Natural killer cell treated with Interleukin-12 subunit alpha and Interleukin-12 subunit beta and Interleukin-15 and Interleukin-18, amount 100 ng/mL, for 72 hours (primary cell): ENCODE results near the gene ANO1. TPM values are rescaled to one million over a fixed set of nuclear protein-coding genes. Genes with fewer than 3 reads are reported as not detected.
A peak's percentile ranks its signal among the peaks of the same experiment; 100 is the strongest.

Source experiments
- ATAC-seq, 2 donors: fragments of 150-1000 bp; cut with Tn5 transposase in 1 of 2; sonication (Bioruptor Pico), chemical (Tn5 transposase) in 1 of 2; 2 replicates each; pipeline ENCODE4 v1.10.0; 2021
- DNase-seq: peaks from one replicate; pipeline ENCODE4 v3.0.0; 2022; ENCODE audit warnings: low spot score
- H3K27ac Mint-ChIP-seq, 2 donors: 1 replicate in 1 of 2; 2 replicates in 1 of 2; pipeline ENCODE4 v1.8.0; 2022; ENCODE audit warnings: mixed read lengths in 2 of 2, mild to moderate bottlenecking in 1 of 2, moderate library complexity in 1 of 2
- H3K27me3 Mint-ChIP-seq, 2 donors: 1 replicate in 1 of 2; 2 replicates in 1 of 2; pipeline ENCODE4 v1.8.0; 2022; ENCODE audit warnings: mixed read lengths in 2 of 2
- H3K36me3 Mint-ChIP-seq: one replicate; pipeline ENCODE4 v1.8.0; 2022; ENCODE audit warnings: mixed read lengths
- H3K4me1 Mint-ChIP-seq, 2 donors: 1 replicate in 1 of 2; 2 replicates in 1 of 2; pipeline ENCODE4 v1.8.0; 2022; ENCODE audit warnings: low read depth in 2 of 2, mixed read lengths in 2 of 2, mild to moderate bottlenecking in 1 of 2
- H3K4me3 Mint-ChIP-seq: one replicate; pipeline ENCODE4 v1.8.0; 2022; ENCODE audit warnings: mixed read lengths
- H3K9me3 Mint-ChIP-seq: 2 replicates; pipeline ENCODE4 v1.8.0; 2022; ENCODE audit warnings: mixed read lengths
- total RNA-seq, 2 donors: library from RNA; stranded (reverse); gene quantifications; one replicate each; pipeline ENCODE4 v1.2.3, GENCODE V29; 2022

ANO1 gene
- total RNA-seq, 2 donors from 2014 or later, result not detected

DNA sequence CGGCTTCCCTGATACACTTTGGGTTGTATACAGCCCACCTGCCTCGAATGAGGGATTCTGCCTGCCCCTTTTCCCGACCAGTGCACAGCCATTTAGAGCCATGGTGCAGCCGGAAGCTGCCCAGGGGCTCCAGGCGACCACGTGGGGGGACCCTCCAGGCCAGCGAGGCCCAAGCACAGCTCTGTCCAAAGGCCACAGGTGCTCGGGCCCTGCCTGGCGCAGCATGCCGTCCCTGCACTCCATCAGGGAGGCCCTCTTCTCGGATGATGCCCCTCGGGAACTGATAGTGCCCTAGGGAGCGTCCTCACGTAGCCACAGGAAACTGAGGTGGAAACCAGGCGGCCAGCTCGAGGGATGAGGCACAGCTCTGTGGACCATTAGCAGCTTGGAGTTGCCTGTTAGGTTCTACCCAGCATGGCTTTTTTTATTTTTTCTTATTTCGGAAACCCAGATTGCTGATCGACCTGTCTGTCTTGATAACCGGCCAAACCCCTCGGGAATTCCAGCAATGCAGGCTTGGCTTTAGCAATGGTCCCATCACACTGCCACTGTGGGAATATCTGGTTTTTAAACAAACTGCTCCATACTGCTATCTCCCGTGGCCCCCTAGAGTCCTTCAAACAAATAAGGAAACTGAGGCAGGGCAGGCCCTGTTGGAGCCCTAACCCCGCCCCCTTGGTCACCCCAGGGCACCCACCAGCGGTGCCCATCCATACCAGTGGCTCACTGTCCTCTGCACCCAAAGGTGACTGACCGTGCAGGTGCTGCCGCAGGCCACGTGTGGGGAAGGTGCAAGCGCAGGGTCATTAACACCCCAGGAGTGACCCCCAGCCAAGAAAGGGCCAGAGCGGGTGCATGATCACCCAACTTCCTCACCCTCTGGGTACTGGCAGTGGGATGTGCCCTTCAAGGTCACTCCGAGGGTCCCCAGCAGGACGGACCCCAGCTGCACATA is 8.0 kb downstream of the ANO1 start:
- ATAC-seq (peak in 1 of 2 donors; percentile 15), DNase-seq (no peak)
- no peak overlapping the region for H3K4me3 Mint-ChIP-seq
- H3K4me1 Mint-ChIP-seq, result no peaks in the 10 kb centered on the region
- no peaks in the 10 kb centered on the region for H3K36me3 Mint-ChIP-seq
- H3K9me3 Mint-ChIP-seq, result no peaks in the 10 kb centered on the region
- peaks cover 0 to 8% of the 10 kb centered on the region in 2 donors for H3K27me3 Mint-ChIP-seq
- H3K27ac Mint-ChIP-seq, result no peak overlapping the region

DNA sequence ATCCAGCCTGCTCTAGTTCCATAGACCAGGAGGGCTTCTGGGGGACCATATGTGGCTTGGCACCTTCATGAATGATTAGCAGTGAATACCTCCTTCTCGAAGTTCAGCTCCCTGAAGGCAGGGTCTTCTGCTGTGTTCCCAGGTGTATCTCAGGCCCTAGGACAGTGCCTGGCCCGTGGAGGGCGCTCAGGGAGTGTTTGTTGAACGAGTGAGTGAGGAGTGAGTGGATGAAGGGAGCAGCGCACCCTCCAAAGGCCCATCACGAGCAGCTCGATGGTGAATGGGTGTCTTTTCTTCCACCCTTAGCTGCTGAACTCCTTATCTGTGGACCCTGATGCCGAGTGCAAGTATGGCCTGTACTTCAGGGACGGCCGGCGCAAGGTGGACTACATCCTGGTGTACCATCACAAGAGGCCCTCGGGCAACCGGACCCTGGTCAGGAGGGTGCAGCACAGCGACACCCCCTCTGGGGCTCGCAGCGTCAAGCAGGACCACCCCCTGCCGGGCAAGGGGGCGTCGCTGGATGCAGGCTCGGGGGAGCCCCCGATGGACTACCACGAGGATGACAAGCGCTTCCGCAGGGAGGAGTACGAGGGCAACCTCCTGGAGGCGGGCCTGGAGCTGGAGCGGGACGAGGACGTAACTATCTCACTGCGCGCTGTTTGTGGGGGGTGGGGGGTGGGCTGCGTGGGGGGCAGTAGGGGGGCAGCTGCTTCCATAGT is 9.5 kb downstream of the ANO1 start:
- peaks cover 0 to 9% of the 10 kb centered on the region in 2 donors for H3K27me3 Mint-ChIP-seq
- H3K36me3 Mint-ChIP-seq, result no peaks in the 10 kb centered on the region
- ATAC-seq (no peak), DNase-seq (no peak)
- H3K27ac Mint-ChIP-seq, result no peak overlapping the region
- H3K4me1 Mint-ChIP-seq, result no peaks in the 10 kb centered on the region
- no peaks in the 10 kb centered on the region for H3K9me3 Mint-ChIP-seq
- no peak overlapping the region for H3K4me3 Mint-ChIP-seq

DNA sequence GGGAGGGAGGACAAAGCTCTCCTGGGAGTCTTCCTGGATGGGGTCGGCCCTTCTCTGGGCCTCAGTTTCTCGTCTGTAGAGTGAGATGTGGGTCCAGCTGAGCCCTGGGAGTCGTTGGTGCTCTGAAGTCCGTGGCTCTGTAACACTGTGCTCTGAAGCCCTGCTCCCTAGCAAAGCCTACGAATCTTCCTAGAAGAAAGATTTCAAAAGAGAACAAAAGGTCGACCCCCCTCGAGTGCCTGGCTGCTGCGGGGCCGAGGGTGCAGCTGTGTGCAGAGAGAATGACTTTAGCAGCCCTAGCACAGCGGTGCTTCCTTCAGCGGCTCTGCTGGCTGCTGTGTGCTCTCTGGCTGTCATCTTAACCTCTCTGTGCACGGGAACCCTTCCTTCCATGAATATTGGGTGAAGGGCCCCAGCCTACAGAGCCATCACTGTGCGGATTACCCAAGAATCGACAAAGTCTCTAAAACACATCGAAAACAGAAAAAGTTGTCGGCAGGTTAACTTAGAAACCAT is 10.7 kb downstream of the ANO1 start:
- Mint-ChIP-seq H3K27me3 (peaks cover 0 to 7% of the 10 kb centered on the region in 2 donors), H3K4me1 (no peaks in the 10 kb centered on the region), H3K27ac (no peak overlapping the region), H3K4me3 (no peak overlapping the region), H3K9me3 (no peaks in the 10 kb centered on the region), H3K36me3 (no peaks in the 10 kb centered on the region)
- ATAC-seq (no peak), DNase-seq (no peak)

DNA sequence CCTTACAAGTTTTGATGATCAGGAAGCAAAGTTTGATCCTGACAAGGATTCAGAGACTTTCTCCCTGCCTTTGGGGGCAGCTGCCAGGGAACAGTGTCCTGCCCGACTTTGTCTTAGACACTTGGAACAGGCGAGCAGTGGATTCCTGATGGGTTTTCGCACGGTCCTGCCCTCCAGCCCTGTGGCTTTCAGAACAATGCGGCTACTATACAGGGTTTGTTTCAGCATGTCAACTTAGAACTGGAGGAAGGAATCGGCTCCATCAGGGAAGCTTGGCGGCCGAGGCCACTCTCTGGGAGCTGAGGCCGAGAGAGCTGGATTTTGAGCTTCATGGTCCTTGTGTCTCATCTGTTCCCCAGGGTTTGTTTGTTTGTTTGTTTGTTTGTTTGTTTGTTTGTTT is 11.5 kb downstream of the ANO1 start:
- Mint-ChIP-seq H3K36me3 (no peaks in the 10 kb centered on the region), H3K4me1 (no peaks in the 10 kb centered on the region), H3K9me3 (no peaks in the 10 kb centered on the region), H3K27me3 (peaks cover 0 to 7% of the 10 kb centered on the region in 2 donors), H3K27ac (no peak overlapping the region), H3K4me3 (no peak overlapping the region)
- ATAC-seq (no peak), DNase-seq (no peak)

DNA sequence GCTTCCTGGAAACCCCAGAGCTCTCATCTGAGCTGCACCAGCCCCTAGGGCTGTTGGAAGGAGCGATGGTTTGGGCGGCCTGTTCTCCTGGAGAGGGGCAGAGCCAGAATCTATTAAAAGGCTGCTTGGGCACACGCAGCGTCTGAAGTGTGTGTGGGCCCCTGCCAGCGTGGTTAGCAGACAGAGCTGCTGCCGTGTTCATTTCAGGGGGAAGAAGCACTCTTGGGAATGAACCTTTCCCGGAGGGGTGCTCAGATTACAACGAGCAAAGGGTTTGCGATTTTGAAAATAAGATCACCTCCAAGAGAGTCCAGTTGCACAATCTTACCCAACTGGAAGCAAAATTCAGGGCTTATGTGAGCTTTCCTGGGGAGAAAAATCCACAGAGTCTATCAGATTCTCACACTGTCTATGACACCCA is 12.9 kb downstream of the ANO1 start:
- ATAC-seq (no peak), DNase-seq (no peak)
- no peak overlapping the region for H3K4me3 Mint-ChIP-seq
- no peaks in the 10 kb centered on the region for H3K4me1 Mint-ChIP-seq
- H3K36me3 Mint-ChIP-seq, result no peaks in the 10 kb centered on the region
- no peaks in the 10 kb centered on the region for H3K9me3 Mint-ChIP-seq
- peaks cover 0 to 7% of the 10 kb centered on the region in 2 donors for H3K27me3 Mint-ChIP-seq
- H3K27ac Mint-ChIP-seq, result no peak overlapping the region

DNA sequence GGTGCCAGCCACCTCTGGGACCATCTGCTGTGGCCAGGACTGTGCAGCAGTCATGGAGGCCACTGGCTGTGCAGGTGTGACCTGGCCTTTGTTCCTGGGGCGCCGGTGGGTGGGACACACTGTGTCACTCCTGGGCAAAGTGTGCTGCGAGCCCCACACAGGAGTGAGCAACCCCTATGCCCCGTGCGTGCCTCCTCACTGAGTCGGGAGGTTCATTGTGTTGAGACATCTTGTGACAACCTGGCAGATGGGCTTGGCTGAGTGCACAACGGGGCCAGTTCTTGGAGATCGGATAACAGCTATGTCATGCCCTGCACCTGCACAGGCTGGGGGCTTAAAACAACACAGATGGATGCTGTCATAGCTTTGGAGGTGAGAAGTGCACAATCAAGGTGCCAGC is 13.5 kb downstream of the ANO1 start:
- Mint-ChIP-seq H3K27me3 (peaks cover 0 to 7% of the 10 kb centered on the region in 2 donors), H3K9me3 (no peaks in the 10 kb centered on the region), H3K4me1 (no peaks in the 10 kb centered on the region), H3K4me3 (no peak overlapping the region), H3K27ac (no peak overlapping the region), H3K36me3 (no peaks in the 10 kb centered on the region)
- no peak for DNase-seq
- ATAC-seq, result no peak

DNA sequence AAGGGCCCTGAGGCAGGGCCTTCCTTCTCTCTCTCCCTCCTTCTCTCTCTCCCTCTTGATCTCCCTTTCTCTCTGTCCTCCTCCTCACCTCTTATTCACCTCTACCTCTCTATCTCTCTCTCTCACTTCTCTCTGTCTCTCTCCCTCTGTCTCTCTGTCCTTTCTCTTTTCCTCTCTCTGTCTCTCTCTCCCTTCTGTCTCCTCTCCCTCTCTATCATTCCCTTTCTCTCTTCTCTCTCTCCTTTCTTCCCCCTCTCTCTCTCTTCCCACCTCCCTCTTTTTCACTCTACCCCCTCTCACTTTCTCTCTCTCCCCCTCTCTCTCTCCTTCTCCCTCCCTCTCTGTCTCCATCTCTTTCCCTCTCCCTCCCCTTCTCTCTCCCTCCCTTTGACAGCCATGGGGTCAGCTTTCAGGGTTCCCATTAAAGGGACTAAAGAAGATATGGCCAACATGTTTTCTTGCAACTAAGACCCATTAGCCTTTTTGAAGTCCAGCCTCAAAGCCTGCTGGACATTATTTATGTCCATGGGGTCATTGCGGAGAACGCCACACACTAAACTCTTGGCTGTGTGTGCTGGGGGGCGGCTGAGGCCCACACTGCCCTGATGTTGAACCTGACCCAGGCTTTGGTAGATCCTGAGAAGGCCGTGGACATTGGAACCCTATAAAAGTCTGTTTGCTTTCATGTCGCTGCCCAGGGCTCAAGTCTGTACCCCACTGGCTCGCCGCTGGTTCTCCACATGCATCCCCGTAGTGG is 15.0 kb downstream of the ANO1 start:
- Mint-ChIP-seq H3K4me3 (no peak overlapping the region), H3K9me3 (no peaks in the 10 kb centered on the region), H3K4me1 (no peaks in the 10 kb centered on the region), H3K27ac (no peak overlapping the region), H3K27me3 (peaks cover 0 to 7% of the 10 kb centered on the region in 2 donors), H3K36me3 (no peaks in the 10 kb centered on the region)
- no peak for ATAC-seq
- DNase-seq, result no peak

DNA sequence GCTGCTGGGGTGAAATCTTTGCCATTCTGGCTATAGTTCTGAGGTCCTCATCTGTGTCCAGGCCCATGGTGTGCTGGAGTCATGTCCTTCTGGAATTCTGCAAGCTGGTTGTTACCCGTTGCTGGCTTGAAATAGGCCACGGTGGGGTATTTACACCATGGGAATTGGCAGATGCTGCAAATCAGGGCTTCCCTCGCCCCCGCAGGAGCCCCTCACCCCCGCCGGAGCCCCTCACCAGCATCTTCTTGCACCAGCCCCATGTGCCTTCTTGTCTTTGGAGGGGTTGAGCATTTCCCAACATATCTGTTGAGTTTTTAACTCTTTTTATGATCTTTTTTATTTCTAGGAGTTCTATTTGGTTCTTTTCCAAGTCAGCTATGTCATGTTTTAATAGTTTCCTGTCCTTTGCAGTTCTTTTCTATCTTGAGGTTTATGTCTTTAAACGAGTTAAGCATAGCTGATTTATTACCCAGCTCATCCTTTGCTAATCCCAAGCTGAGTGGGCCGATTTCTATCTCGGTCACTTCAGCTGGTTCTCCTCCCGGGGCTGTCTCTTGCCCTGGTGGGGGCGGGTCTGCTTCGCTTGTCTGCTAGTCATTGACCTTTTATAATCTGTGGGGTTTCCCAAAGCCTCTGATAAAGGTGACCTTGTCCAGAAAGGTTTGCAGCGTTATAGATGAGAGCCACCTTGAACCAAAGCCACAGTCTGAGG is 17.6 kb downstream of the ANO1 start:
- peaks cover 0 to 2% of the 10 kb centered on the region in 2 donors for H3K27me3 Mint-ChIP-seq
- no peaks in the 10 kb centered on the region for H3K36me3 Mint-ChIP-seq
- H3K27ac Mint-ChIP-seq, result no peak overlapping the region
- DNase-seq, result no peak
- ATAC-seq, result no peak
- H3K9me3 Mint-ChIP-seq, result no peaks in the 10 kb centered on the region
- no peak overlapping the region for H3K4me3 Mint-ChIP-seq
- H3K4me1 Mint-ChIP-seq, result no peaks in the 10 kb centered on the region

DNA sequence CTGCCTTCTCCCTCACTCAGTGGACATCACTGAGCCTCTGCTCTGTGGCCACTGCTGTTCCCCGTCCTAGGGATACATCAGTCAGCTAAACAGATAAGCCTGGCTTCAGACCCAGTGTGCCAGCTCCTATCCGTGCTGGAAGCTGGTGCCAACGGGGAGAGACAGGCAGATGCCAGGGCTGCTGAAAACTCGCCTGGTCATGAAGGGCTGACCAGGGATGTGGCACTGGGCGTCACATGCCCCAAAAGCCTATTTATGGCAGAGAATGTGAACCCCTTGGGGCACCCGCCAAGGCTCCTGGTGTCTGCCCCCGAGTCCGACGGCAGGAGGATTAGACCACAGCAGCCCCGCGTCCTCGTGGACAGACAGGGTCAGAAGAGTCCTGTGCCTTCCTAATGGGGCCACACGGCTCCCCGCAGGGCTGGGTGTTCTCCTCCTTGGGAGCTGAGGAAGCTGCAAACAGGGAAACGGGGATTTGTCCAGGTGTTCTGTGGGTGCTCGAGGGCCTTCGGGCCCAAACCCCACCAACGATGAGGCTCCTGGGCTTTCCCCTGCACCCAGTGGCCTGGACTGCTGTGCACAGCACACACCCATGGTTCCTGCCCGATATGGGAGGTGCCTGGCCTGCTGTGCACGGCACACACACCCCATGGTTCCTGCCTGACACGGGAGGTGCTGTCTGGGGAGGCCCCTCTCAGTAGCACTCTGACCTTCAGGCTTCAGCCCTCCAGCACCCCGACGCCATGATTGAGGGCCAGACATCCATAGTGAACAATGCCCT is 19.9 kb downstream of the ANO1 start:
- no peaks in the 10 kb centered on the region for H3K4me1 Mint-ChIP-seq
- H3K27ac Mint-ChIP-seq, result no peak overlapping the region
- H3K36me3 Mint-ChIP-seq, result no peaks in the 10 kb centered on the region
- no peaks in the 10 kb centered on the region for H3K27me3 Mint-ChIP-seq
- ATAC-seq (peak in 1 of 2 donors; percentile 29), DNase-seq (no peak)
- no peaks in the 10 kb centered on the region for H3K9me3 Mint-ChIP-seq
- no peak overlapping the region for H3K4me3 Mint-ChIP-seq

DNA sequence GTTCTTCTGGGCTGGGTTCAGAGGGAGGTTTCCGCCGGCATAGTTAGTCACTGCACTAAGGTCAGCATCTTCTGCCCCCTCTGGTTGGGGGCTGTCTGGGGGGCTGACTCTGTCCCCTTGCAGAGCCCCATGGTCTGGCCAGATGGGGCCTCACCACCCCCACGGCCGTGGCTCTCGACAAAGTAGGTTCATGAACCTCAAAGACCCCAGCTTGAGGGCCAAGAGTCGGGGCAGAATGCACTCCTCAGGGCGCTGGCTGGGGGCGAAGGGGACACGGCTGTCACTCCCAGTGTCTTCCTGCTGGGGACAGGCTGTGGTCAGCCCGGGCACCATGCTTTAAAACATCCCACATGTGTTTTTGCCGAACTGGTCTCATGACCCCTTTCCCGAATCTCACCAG is 20.8 kb downstream of the ANO1 start:
- Mint-ChIP-seq H3K27me3 (no peaks in the 10 kb centered on the region), H3K27ac (no peak overlapping the region), H3K9me3 (no peaks in the 10 kb centered on the region), H3K36me3 (no peaks in the 10 kb centered on the region), H3K4me3 (no peak overlapping the region), H3K4me1 (no peaks in the 10 kb centered on the region)
- ATAC-seq (no peak), DNase-seq (no peak)

DNA sequence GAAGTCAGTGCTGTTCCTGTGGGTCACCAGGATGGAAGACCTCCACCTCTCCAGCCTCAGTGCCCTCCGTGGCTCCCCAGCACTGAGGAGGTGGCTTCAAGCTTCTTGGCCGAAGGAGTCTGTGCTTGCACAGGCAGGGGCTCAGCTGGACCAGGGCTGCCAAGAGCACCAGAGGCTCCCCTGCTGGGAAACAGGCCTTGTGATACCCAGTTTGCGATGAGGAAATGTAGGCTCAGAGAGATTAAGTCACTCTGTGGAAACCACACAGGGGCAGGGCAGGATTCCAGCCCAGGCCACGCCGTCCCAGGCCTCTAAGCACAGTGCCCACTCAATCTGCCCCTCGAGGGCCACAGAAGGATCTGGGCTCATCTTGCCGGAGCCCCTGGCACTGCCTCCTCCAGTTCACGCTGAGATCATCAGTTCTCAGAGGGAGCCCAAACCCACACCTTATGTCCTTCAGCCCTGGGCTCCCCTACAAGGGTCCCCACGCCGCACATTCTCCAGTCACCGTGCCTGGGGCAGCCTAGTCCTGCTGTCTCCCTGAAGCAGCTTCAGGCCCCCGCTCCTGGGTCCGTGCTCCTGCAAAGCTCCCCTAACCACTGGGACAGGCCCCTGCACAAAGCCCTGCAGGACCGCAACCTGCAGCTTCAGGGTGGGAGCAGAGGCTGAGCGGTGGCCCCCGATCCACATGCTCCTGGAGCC is 21.6 kb downstream of the ANO1 start:
- H3K4me1 Mint-ChIP-seq, result no peaks in the 10 kb centered on the region
- ATAC-seq (no peak), DNase-seq (no peak)
- H3K27ac Mint-ChIP-seq, result no peak overlapping the region
- H3K36me3 Mint-ChIP-seq, result no peaks in the 10 kb centered on the region
- no peaks in the 10 kb centered on the region for H3K9me3 Mint-ChIP-seq
- H3K27me3 Mint-ChIP-seq, result no peaks in the 10 kb centered on the region
- no peak overlapping the region for H3K4me3 Mint-ChIP-seq

DNA sequence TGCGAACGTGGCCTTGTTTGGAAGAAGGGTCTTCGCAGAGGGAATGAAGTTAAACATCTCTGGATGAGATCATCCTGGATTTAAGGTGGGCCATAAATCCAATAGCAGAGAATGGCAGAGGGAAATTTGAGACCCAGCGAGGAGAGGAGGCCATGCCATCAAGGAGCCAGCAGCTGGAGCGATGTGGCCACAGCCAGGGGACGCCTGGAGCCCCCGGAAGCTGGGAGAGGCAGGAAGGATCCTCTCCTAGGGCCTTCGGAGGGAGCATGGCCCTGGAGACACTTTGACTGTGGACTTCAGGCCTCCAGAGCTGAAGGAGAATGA is 22.1 kb downstream of the ANO1 start:
- no peak overlapping the region for H3K4me3 Mint-ChIP-seq
- no peak overlapping the region for H3K27ac Mint-ChIP-seq

More for the DNA sequence above, 22.1 kb downstream of the ANO1 start:
- ATAC-seq, result no peak
- no peaks in the 10 kb centered on the region for H3K36me3 Mint-ChIP-seq
- no peaks in the 10 kb centered on the region for H3K9me3 Mint-ChIP-seq
- DNase-seq, result no peak
- H3K27me3 Mint-ChIP-seq, result no peaks in the 10 kb centered on the region
- H3K4me1 Mint-ChIP-seq, result no peaks in the 10 kb centered on the region
